Progenitor cell of endocrine pancreas (in vitro differentiated cells): ENCODE measurements around the gene NRXN3. TPM values are rescaled to one million over a fixed set of nuclear protein-coding genes. Genes with fewer than 3 reads are reported as not detected.

Source experiments
- DNase-seq: peaks from one replicate; pipeline ENCODE4 v3.0.0; 2021; ENCODE audit warnings: low spot score; ENCODE audit not compliant: unreplicated experiment
- H3K27ac Mint-ChIP-seq: 2 replicates; pipeline ENCODE4 v1.8.0; 2021; ENCODE audit warnings: mild to moderate bottlenecking, moderate library complexity, mixed read lengths
- H3K27me3 Mint-ChIP-seq: 2 replicates; pipeline ENCODE4 v1.8.0; 2021; ENCODE audit warnings: mixed read lengths
- H3K36me3 Mint-ChIP-seq: 2 replicates; pipeline ENCODE4 v1.8.0; 2022; ENCODE audit warnings: mixed read lengths; ENCODE audit not compliant: insufficient read depth
- H3K4me1 Mint-ChIP-seq: 2 replicates; pipeline ENCODE4 v1.8.0; 2021; ENCODE audit warnings: low read depth, mixed read lengths
- H3K4me3 Mint-ChIP-seq: 2 replicates; pipeline ENCODE4 v1.8.0; 2021; ENCODE audit warnings: low read depth, mild to moderate bottlenecking, moderate library complexity, mixed read lengths
- H3K9me3 Mint-ChIP-seq: 2 replicates; pipeline ENCODE4 v1.8.0; 2021; ENCODE audit warnings: low read depth, mixed read lengths
- total RNA-seq: library from RNA; stranded (reverse); gene quantifications from 2 replicates; pipeline ENCODE4 v1.2.1, GENCODE V29; 2021
- TF ChIP-seq, protein P1 (sequence below): fragments of 200-600 bp; sonication (generic); IDR thresholded peaks from one replicate; pipeline ENCODE4 v1.5.0; 2021; ENCODE audit warnings: antibody characterized with exemption, mild to moderate bottlenecking; ENCODE audit not compliant: unreplicated experiment

The NRXN3 gene
- total RNA-seq, 1 donor from 2014 or later = 22.1 TPM

DNA sequence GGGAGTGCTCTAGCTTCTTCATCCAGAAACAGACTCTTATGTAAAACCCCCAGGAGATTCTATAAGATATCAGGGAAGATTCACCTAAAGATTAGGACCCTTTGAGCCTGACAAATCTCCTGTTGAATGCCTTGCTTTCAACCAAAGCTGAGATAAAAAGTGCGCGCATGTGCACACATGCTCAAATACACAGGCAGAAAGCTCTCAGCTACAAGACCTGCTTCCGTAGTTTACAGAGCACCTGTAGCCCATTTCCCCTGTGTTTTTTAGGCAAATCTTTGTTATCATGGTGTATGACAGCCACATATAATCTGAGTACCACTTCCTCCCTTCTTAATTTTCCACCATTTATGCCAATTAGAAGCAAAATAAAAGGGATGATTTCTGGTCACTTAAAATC, 866.9 kb downstream of the NRXN3 start:
- no peak for DNase-seq
- Mint-ChIP-seq H3K4me1 (no peaks in the 10 kb centered on the region), H3K27me3 (peaks cover 3% of the 10 kb centered on the region), H3K9me3 (peaks cover 13% of the 10 kb centered on the region), H3K4me3 (no peak overlapping the region), H3K36me3 (no peaks in the 10 kb centered on the region), H3K27ac (no peak overlapping the region)
- TF ChIP-seq, protein P1, sequence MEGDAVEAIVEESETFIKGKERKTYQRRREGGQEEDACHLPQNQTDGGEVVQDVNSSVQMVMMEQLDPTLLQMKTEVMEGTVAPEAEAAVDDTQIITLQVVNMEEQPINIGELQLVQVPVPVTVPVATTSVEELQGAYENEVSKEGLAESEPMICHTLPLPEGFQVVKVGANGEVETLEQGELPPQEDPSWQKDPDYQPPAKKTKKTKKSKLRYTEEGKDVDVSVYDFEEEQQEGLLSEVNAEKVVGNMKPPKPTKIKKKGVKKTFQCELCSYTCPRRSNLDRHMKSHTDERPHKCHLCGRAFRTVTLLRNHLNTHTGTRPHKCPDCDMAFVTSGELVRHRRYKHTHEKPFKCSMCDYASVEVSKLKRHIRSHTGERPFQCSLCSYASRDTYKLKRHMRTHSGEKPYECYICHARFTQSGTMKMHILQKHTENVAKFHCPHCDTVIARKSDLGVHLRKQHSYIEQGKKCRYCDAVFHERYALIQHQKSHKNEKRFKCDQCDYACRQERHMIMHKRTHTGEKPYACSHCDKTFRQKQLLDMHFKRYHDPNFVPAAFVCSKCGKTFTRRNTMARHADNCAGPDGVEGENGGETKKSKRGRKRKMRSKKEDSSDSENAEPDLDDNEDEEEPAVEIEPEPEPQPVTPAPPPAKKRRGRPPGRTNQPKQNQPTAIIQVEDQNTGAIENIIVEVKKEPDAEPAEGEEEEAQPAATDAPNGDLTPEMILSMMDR = no peak

- TF ChIP-seq, protein P1 = no peak
- DNase-seq = no peak
- peaks cover 13% of the 10 kb centered on the region for H3K9me3 Mint-ChIP-seq
- H3K27me3 Mint-ChIP-seq = peaks cover 3% of the 10 kb centered on the region
- no peaks in the 10 kb centered on the region for H3K36me3 Mint-ChIP-seq
- H3K27ac Mint-ChIP-seq = no peak overlapping the region
- H3K4me3 Mint-ChIP-seq = no peak overlapping the region
- H3K4me1 Mint-ChIP-seq = no peaks in the 10 kb centered on the region
Measured at GRCh38 chr14:79037593-79037992, 867.4 kb downstream of the NRXN3 start.

- no peaks in the 10 kb centered on the region for H3K4me1 Mint-ChIP-seq
- TF ChIP-seq, protein P1 = no peak
- no peak overlapping the region for H3K4me3 Mint-ChIP-seq
- H3K27ac Mint-ChIP-seq = no peak overlapping the region
- H3K9me3 Mint-ChIP-seq = peaks cover 13% of the 10 kb centered on the region
- no peaks in the 10 kb centered on the region for H3K36me3 Mint-ChIP-seq
- no peak for DNase-seq
- H3K27me3 Mint-ChIP-seq = no peaks in the 10 kb centered on the region
Measured at GRCh38 chr14:79040790-79041189, 870.6 kb downstream of the NRXN3 start.

GRCh38 chr14:79043194-79043889, 873.2 kb downstream of the NRXN3 start:
- Mint-ChIP-seq H3K9me3 (peaks cover 13% of the 10 kb centered on the region), H3K36me3 (no peaks in the 10 kb centered on the region), H3K27me3 (no peaks in the 10 kb centered on the region), H3K4me3 (no peak overlapping the region), H3K4me1 (no peaks in the 10 kb centered on the region), H3K27ac (no peak overlapping the region)
- no peak for DNase-seq
- TF ChIP-seq, protein P1 = no peak

GRCh38 chr14:79044894-79045624, 874.9 kb downstream of the NRXN3 start:
- no peak overlapping the region for H3K27ac Mint-ChIP-seq
- no peaks in the 10 kb centered on the region for H3K4me1 Mint-ChIP-seq
- TF ChIP-seq, protein P1 = no peak
- no peaks in the 10 kb centered on the region for H3K27me3 Mint-ChIP-seq
- H3K36me3 Mint-ChIP-seq = no peaks in the 10 kb centered on the region
- H3K4me3 Mint-ChIP-seq = no peak overlapping the region
- DNase-seq = no peak
- peaks cover 10% of the 10 kb centered on the region for H3K9me3 Mint-ChIP-seq
